Colonic mucosa (tissue), 4 donors: ENCODE data around the gene NISCH. TPM values are rescaled to one million over a fixed set of nuclear protein-coding genes. Genes with fewer than 3 reads are reported as not detected.

Experiments
- DNase-seq: peaks from one replicate; pipeline ENCODE4 v3.0.0-alpha.2; 2020
- H3K27ac ChIP-seq: fragments of 200-600 bp; one replicate; pipeline ENCODE4 v1.8.0; 2021
- H3K27me3 ChIP-seq: fragments of 200-600 bp; one replicate; pipeline ENCODE4 v1.8.0; 2021
- H3K36me3 ChIP-seq: fragments of 200-600 bp; one replicate; pipeline ENCODE4 v1.8.0; 2021
- H3K4me1 ChIP-seq: fragments of 200-600 bp; one replicate; pipeline ENCODE4 v1.8.0; 2021; ENCODE audit warnings: mild to moderate bottlenecking
- H3K4me3 ChIP-seq: fragments of 200-600 bp; one replicate; pipeline ENCODE4 v1.8.0; 2021
- H3K9ac ChIP-seq, 2 donors: one replicate each; pipeline ENCODE4 v1.7.0; 2013; ENCODE audit warnings: control low read depth in 2 of 2, low read depth in 2 of 2, low read length in 2 of 2
- H3K9me3 ChIP-seq: fragments of 200-600 bp; one replicate; pipeline ENCODE4 v1.8.0; 2021
- intact Hi-C: fragments of 100-400 bp; cut with DNase I; formaldehyde crosslinking; loops from one replicate; pipeline ENCODE4 v1.14.1; 2022
- total RNA-seq, 2 donors: library from RNA; stranded (reverse); fragmentation: NEBNext Ultra II Directional in 1 of 2; extraction: Animal tissue kit (Norgen Biotek cat#: 25700) in 1 of 2; gene quantifications; one replicate each; pipeline ENCODE4 v1.2.1, GENCODE V29; 2021
- TF ChIP-seq, protein P1 (sequence below): fragments of 200-600 bp; IDR thresholded peaks from one replicate; pipeline ENCODE4 v1.8.0; 2022; ENCODE audit warnings: antibody characterized with exemption, mild to moderate bottlenecking
- donor health status: healthy.
- donor health status: DM: no; HTN: no; CAD: no.
- donor health status: DM: no; HTN: no; CAD: no.

Gene NISCH
- total RNA-seq, 2 donors from 2014 or later, result 43.2 to 60.5 TPM

DNA sequence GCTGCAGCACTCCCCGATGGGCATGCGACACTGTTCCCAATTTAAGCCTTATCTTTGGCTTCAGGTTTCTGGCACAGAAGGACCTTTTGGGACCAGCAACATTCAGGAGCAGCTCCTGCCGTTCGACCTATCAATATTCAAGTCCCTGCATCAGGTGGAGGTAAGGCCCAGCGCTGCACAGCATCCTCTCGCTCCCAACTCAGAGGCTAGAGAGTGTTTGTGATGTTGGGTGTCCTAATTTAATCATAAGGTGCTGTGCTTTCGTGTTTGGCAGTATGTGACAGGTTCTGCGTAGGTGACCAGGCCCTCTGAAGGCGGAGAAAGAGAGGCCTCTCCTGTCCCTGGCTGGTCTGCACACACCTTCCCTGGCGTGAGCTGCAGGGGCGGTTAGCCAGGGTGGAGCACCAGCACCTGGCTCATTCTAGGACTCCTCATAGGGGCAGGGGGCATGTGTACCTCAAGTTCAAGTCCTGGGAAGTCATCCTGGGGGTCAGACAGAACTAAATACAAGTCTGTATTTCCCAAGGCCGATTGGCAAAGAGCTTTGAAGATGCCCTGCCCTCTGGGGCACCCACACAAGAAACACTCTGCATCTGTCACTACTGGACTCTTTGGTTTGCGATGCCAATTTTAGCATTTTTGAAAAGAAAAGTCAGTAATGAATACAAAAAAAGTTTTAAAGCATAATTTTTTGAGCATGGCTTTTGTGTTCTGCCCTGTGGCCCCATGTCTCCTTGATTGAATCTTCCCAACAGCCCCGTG, 17.0 kb downstream of the NISCH start:
- H3K36me3 ChIP-seq, result peaks cover 5% of the 10 kb centered on the region
- no peak for DNase-seq
- TF ChIP-seq, protein P1, sequence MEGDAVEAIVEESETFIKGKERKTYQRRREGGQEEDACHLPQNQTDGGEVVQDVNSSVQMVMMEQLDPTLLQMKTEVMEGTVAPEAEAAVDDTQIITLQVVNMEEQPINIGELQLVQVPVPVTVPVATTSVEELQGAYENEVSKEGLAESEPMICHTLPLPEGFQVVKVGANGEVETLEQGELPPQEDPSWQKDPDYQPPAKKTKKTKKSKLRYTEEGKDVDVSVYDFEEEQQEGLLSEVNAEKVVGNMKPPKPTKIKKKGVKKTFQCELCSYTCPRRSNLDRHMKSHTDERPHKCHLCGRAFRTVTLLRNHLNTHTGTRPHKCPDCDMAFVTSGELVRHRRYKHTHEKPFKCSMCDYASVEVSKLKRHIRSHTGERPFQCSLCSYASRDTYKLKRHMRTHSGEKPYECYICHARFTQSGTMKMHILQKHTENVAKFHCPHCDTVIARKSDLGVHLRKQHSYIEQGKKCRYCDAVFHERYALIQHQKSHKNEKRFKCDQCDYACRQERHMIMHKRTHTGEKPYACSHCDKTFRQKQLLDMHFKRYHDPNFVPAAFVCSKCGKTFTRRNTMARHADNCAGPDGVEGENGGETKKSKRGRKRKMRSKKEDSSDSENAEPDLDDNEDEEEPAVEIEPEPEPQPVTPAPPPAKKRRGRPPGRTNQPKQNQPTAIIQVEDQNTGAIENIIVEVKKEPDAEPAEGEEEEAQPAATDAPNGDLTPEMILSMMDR, result no peak
- no peaks in the 10 kb centered on the region for H3K27me3 ChIP-seq
- H3K4me1 ChIP-seq, result no peaks in the 10 kb centered on the region
- no peak overlapping the region for H3K27ac ChIP-seq
- H3K9me3 ChIP-seq, result no peaks in the 10 kb centered on the region
- no peak overlapping the region for H3K4me3 ChIP-seq
- intact Hi-C loops, result no loop called here
- no peak overlapping the region for H3K9ac ChIP-seq

DNA sequence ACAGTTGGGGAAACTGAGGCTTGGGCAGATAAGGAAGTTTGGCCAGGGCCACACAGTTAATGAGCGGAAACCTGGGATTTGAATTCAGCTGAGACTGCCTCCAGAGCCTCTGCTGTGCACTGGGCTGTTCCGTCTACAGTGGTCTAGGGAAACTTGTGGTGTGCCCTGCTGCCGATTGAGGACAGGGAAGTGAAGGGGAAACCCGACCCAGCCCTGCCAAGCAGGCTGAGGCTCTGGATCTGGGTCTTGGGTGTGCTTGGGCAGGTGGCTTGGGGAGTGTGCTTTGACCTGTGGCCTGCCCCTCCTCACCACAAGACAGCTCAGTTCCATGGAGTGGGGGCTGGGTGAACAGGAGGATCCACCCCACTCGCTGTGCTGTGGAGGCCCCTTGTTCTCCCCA, 17.6 kb downstream of the NISCH start:
- Histone ChIP-seq H3K36me3 (peaks cover 5% of the 10 kb centered on the region), H3K27ac (no peak overlapping the region)
- DNase-seq, result no peak

DNA sequence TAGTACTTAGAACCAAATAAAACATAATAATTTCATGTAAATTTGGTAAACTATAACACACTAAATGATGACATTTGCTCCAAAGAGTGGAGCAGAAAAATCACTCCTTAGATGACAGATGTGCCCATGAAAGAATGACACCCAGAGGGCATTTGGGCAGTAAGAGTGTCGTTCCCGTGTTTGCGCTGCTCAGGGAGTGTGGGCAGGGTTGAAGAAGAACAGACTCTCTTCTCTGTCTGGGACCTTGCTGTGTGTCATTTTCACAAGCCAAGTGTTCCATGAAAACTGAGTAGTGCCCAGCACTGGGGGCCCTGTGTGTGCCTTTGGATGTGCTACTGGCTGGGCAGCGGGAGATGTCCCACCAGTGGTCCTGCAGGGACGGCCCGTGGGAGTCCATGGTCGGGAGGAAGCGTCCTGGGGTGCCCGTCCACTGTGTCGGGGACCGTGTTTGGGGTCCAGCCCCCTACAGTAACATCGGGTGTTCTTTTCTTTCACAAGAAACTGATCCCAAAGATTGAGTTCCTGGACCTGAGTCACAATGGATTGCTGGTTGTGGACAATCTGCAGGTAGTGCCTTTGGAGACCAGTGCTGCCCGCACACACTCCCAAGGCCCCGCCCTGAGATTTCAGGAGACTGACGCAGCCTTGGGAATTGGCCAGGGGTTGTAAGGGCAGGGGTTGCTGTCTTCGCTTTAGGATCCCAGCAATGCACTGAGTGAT, 21.8 kb downstream of the NISCH start:
- Histone ChIP-seq H3K9ac (no peak overlapping the region), H3K4me1 (no peaks in the 10 kb centered on the region), H3K4me3 (no peak overlapping the region), H3K27ac (no peak overlapping the region), H3K27me3 (no peaks in the 10 kb centered on the region), H3K9me3 (no peaks in the 10 kb centered on the region), H3K36me3 (peaks cover 11% of the 10 kb centered on the region)
- intact Hi-C loops, result no loop called here
- TF ChIP-seq, protein P1, result no peak
- no peak for DNase-seq

More for the DNA sequence above, 17.6 kb downstream of the NISCH start:
- H3K9ac ChIP-seq, result no peak overlapping the region
- no peaks in the 10 kb centered on the region for H3K4me1 ChIP-seq
- H3K27me3 ChIP-seq, result no peaks in the 10 kb centered on the region
- intact Hi-C loops, result no loop called here
- no peak overlapping the region for H3K4me3 ChIP-seq
- TF ChIP-seq, protein P1, result no peak
- no peaks in the 10 kb centered on the region for H3K9me3 ChIP-seq

DNA sequence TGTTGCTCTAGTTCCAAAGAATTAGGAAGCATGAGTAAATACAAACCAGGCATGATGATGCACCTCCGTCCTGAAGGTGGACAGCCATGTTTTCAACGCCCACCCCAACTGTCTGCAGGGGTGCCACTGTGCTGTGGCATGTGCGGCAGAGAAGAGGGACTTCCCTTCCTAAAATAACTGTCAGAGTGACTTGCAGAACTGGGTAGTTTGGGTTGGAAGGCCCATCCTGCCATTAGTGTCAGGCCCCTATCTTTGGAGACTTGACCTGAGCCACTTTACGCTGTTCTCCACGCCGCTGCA, 22.3 kb downstream of the NISCH start:
- TF ChIP-seq, protein P1, result no peak
- intact Hi-C loops, result no loop called here
- Histone ChIP-seq H3K27me3 (no peaks in the 10 kb centered on the region), H3K9ac (no peak overlapping the region), H3K4me3 (no peak overlapping the region), H3K27ac (no peak overlapping the region), H3K36me3 (peaks cover 11% of the 10 kb centered on the region), H3K9me3 (no peaks in the 10 kb centered on the region), H3K4me1 (no peaks in the 10 kb centered on the region)
- no peak for DNase-seq

DNA sequence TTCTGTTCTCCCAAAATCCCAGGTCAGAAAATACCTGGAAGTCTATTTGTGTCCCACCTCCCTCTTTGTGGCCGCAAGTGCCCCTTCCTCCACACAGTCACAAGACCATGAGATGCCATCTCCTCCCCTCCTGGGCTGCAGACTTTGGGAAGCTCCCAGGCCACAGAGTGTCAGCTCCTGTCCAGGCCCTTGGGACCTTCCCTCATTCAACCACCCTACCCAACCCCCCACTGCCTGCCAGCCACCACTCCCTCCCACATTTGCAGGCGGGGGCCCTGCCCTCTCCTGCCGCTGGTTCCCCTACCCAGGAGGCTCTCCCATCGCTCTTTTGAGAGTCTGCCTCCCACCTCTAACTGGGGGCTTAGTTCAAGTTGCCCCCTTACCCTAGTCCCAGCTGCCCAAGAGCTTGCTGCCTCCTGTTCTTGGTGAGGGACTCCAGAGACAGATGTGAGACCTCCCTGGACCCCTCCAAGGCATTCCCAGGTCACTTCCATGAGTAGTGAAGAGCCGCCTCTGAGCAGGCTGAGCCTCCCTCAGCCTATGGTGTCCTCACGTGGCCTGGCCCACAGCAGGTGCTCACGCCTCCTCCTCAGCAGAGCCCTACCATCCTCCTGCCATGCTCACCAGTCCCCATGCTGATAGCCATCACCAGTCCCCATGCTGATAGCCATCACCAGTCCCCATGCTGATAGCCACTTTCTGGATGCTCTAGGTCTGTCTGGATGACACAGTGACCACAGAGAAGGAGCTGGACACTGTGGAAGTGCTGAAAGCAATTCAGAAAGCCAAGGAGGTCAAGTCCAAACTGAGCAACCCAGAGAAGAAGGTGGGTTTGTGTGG, 23.9 kb downstream of the NISCH start:
- H3K4me3 ChIP-seq, result no peak overlapping the region
- H3K27me3 ChIP-seq, result no peaks in the 10 kb centered on the region
- TF ChIP-seq, protein P1, result no peak
- no peak overlapping the region for H3K9ac ChIP-seq
- H3K27ac ChIP-seq, result no peak overlapping the region
- H3K9me3 ChIP-seq, result no peaks in the 10 kb centered on the region
- no peak for DNase-seq
- H3K36me3 ChIP-seq, result peaks cover 11% of the 10 kb centered on the region
- H3K4me1 ChIP-seq, result no peaks in the 10 kb centered on the region
- intact Hi-C loops, result no loop called here
